Fibroblast of pulmonary artery (primary cell): ENCODE data around the gene EYS.
"Not testable (repeated sequence)": the region's sequence is repeated elsewhere in the genome, so short reads cannot be mapped to it uniquely, and the experiment has no call there.

ENCODE experiments used
- DNase-seq: peaks from one replicate; pipeline ENCODE4 v3.0.0-alpha.2; 2010; ENCODE audit warnings: low read depth
- H3K4me3 ChIP-seq: replicated peaks from 2 replicates; pipeline ENCODE4 v1.5.1; 2011; ENCODE audit warnings: low read depth, mild to moderate bottlenecking, control low read depth, low read length, moderate library complexity
- TF ChIP-seq, protein P1 (sequence below): IDR thresholded peaks from 2 replicates; pipeline ENCODE4 v1.5.1; 2011; ENCODE audit warnings: mild to moderate bottlenecking, control low read depth, low read length, inconsistent platforms; ENCODE audit errors: missing control alignments

Gene EYS

DNA sequence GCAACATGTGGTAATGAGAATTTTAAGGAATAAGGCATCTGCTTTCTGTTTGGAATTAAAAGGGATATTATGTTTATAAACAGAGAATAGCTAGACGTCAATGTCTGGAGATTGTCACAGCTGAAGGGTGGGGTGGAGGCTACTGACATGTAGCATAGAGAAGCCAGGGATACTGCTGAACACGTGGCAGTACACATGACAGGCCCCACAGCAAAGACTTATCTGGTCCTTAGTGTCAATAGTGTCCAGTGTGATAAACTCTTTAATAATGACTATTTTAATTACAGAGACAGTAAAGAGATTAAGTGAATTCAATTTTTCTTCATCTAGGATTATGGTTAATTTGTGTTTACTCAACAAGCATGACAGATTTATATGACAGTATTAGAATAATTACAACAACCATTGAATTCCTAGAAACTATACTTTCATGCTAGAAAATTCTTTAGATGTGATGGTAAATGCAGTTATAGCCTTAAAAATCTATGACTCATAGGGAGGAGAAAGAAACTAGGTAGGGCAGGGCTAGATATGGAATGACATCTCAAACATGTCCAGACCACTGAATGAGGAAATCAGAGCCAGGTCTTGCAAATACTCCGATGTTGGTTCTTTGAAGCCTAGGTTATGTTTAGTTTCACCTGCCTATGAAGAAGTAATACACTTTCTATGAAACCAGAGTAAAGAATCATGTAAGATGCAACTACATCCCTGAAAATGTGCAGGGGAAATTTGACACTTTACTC, 1671.9 kb downstream of the EYS start:
- DNase-seq = peak; percentile 37
- H3K4me3 ChIP-seq = no peak overlapping the region
- TF ChIP-seq, protein P1, sequence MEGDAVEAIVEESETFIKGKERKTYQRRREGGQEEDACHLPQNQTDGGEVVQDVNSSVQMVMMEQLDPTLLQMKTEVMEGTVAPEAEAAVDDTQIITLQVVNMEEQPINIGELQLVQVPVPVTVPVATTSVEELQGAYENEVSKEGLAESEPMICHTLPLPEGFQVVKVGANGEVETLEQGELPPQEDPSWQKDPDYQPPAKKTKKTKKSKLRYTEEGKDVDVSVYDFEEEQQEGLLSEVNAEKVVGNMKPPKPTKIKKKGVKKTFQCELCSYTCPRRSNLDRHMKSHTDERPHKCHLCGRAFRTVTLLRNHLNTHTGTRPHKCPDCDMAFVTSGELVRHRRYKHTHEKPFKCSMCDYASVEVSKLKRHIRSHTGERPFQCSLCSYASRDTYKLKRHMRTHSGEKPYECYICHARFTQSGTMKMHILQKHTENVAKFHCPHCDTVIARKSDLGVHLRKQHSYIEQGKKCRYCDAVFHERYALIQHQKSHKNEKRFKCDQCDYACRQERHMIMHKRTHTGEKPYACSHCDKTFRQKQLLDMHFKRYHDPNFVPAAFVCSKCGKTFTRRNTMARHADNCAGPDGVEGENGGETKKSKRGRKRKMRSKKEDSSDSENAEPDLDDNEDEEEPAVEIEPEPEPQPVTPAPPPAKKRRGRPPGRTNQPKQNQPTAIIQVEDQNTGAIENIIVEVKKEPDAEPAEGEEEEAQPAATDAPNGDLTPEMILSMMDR = no peak

DNA sequence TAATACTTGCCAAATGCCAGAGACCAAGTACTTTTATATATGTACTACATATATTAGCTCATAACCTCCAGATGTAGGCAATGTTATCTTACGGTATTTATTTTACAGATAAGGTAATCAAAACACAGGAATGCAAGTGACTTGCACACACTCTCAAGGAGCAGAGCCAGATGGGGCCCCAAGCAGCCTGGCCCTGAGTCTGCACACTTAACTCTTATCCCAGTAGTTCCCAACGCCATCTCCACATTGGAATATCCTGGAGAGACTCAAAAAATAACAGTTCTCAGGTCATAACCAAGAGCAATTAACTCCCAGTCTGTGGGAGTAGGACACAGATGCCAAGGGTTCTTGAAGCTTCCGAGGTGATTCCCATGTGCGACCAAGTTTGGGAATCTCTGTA, 1672.7 kb downstream of the EYS start:
- DNase-seq = peak; percentile 9
- H3K4me3 ChIP-seq = no peak overlapping the region
- TF ChIP-seq, protein P1 = no peak

DNA sequence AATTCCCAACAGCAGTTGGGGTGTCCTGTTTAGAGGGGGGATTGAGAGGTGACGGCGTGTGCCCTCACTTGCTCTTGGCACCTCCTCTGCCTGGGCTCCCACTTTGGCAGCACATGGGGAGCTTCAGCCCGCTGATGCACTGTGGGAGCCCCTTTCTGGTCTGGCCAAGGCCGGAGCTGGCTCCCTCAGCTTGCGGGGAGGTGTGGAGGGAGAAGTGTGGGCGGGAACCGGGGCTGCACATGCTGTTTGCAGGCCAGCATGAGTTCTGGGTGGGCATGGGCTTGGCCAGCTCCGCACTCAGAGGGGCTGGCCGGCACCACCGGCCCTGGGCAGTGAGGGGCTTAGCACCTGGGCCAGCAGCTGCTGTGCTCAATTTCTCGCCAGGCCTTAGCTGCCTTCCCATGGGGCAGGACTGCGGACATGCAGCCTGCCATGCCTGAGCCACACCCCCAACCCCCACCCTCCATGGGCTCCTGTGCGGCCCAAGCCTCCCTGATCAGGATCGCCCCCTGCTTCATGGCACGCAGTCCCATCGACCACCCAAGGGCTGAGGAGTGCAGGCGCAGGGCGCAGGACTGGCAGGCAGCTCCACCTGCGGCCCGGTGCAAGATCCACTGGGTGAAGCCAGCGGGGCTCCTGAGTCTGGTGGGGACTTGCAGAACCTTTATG, 1675.9 kb downstream of the EYS start:
- not testable (repeated sequence) for DNase-seq

DNA sequence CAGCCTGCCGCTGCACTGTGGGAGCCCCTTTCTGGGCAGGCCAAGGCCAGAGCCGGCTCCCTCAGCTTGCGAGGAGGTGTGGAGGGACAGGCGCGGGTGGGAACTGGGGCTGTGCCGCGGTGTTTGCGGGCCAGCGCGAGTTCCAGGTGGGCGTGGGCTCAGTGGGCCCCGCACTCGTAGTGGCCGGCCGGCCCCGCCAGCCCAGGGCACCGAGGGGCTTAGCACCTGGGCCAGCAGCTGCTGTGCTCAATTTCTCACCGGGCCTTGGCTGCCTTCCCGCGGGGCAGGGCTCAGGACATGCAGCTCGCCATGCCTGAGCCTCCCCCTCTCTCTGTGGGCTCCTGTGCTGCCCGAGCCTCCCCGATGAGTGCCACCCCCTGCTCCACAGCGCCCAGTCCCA, 1683.3 kb downstream of the EYS start:
- no peak overlapping the region for H3K4me3 ChIP-seq
- TF ChIP-seq, protein P1 = no peak
- no peak for DNase-seq

More for the DNA sequence above, 1675.9 kb downstream of the EYS start:
- H3K4me3 ChIP-seq = not testable (repeated sequence)

DNA sequence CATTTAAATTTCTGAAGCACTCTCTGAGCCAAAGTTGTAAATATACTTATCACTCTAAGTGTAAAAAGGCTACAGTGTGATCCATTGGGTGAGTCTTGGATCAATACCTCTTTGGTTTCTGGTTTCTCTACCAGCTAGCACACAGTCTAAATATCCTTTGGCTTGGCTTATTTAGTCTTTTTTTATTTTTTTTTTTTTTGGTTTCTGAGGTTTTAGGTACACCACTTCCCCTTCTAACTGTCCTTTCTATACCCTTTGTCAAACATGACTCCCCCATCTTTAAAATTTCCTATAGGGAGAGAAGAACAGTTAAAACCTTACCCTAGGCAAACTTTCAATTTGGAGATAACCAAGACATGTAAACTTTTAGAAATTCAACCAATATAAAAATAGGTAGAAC, 1692.4 kb downstream of the EYS start:
- H3K4me3 ChIP-seq = no peak overlapping the region
- DNase-seq = no peak
- TF ChIP-seq, protein P1 = no peak

DNA sequence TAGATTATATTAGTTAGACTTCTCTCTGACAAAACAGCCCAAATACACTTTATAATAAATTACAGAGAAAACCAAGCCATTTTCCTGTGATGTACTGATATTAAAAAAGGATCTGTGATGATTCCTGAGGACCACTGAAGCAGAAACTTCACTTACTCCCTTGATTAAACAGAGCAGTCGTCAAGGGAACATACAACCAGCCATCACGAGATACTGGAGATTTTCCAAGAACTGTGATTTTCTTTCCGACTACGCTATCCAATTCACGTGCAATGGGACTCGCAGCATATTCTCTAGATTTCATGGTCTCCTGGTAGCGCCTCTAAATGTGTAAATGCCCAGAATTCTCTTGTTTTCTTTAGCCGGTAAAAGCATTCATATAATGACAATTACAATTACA, 1694.0 kb downstream of the EYS start:
- H3K4me3 ChIP-seq = no peak overlapping the region
- TF ChIP-seq, protein P1 = no peak
- DNase-seq = peak; percentile 55

DNA sequence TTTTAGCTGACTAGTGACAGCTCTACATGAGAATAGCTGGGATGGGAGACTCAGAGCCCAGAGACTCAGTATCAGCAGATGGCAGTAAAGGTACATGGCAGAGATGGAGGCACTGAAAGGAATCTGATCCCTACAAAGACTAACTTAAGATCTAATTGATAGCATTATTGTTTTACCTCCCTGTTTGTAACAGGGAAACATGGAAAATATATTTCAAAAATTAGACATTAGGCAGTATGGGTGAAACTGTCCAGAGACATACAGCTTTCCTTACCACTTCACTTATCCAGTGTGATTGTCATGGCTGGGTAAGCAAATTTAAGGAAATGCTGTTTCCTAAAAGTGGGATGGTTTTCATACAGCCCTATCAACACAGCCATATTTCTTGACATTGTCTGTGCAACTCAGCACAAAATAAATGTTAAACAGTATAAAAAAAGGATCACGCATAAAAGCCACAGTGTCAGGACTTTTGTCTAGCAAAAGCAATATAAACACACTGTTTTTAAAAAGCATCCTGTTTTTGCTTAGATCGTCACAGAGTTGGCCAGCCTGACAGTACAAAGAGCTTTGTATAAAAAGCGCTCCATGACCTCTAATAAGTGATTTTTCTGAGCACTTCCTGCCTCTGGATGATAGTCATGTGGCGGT, 1694.5 kb downstream of the EYS start:
- TF ChIP-seq, protein P1 = peak; percentile 97
- peak; percentile 79 for DNase-seq
- H3K4me3 ChIP-seq = no peak overlapping the region
